K562 (cell line): ENCODE measurements around the gene NUP188. TPM values are rescaled to one million over a fixed set of nuclear protein-coding genes. Genes with fewer than 3 reads are reported as not detected.

Source experiments
- ARID1B ChIP-seq: fragments of 450-650 bp; IDR thresholded peaks from 2 replicates; pipeline ENCODE4 v1.6.1; 2016; ENCODE audit warnings: antibody characterized with exemption, mild to moderate bottlenecking, inconsistent platforms
- BACH1 ChIP-seq: fragments of 200-800 bp; sonication (Bioruptor generic); IDR thresholded peaks from 2 replicates; pipeline ENCODE4 v1.6.1; 2016; ENCODE audit warnings: missing genetic modification characterization, missing compliant biosample characterization
- BRF2 ChIP-seq: IDR thresholded peaks from 3 replicates; pipeline ENCODE4 v1.6.1; 2011; ENCODE audit warnings: borderline replicate concordance, mild to moderate bottlenecking; ENCODE audit not compliant: insufficient read length, insufficient read depth
- CTCF ChIP-seq, 3 experiments: IDR thresholded peaks in 2 of 3; conservative IDR thresholded peaks in 1 of 3; 2 replicates each; pipeline ENCODE4 v1.5.1; 2011 to 2012; ENCODE audit warnings: low read length in 3 of 3, mild to moderate bottlenecking in 3 of 3, control low read depth in 2 of 3, improper control_type of control experiment in 1 of 3, inconsistent platforms in 1 of 3, low read depth in 1 of 3, mixed read lengths in 1 of 3, moderate library complexity in 1 of 3; ENCODE audit not compliant: insufficient read depth in 2 of 3
- E2F6 ChIP-seq, 2 experiments: IDR thresholded peaks; 2 replicates each; pipeline ENCODE4 v1.6.1; 2011; ENCODE audit warnings: borderline replicate concordance in 1 of 2, control low read depth in 1 of 2, low read depth in 1 of 2, low read length in 1 of 2, mild to moderate bottlenecking in 1 of 2, mixed read lengths in 1 of 2, moderate library complexity in 1 of 2; ENCODE audit not compliant: insufficient read depth in 1 of 2, insufficient read length in 1 of 2, poor library complexity in 1 of 2, severe bottlenecking in 1 of 2; ENCODE audit errors: extremely low read depth in 1 of 2
- HDGF ChIP-seq: fragments of 450-650 bp; IDR thresholded peaks from 2 replicates; pipeline ENCODE4 v1.6.1; 2016
- MAFF ChIP-seq: IDR thresholded peaks from 2 replicates; pipeline ENCODE4 v1.6.1; 2012; ENCODE audit warnings: low read length, improper control_type of control experiment
- SNRNP70 ChIP-seq: fragments of 200-400 bp; formaldehyde crosslinking; optimal IDR thresholded peaks from 2 replicates; pipeline ENCODE3; 2017; ENCODE audit warnings: low read depth, low read length
- TAF9B ChIP-seq: fragments of 450-650 bp; IDR thresholded peaks from 2 replicates; pipeline ENCODE4 v1.6.1; 2018; ENCODE audit warnings: mild to moderate bottlenecking; ENCODE audit not compliant: partially characterized antibody
- ZBTB2 ChIP-seq: fragments of 450-650 bp; IDR thresholded peaks from 2 replicates; pipeline ENCODE4 v1.6.1; 2016; ENCODE audit warnings: antibody characterized with exemption
- ZBTB7A ChIP-seq: IDR thresholded peaks from 2 replicates; pipeline ENCODE4 v1.6.1; 2011; ENCODE audit warnings: low read depth, mild to moderate bottlenecking, low read length, moderate library complexity, borderline replicate concordance; ENCODE audit not compliant: control insufficient read depth
- ZC3H4 ChIP-seq: sonication (generic); formaldehyde crosslinking; IDR thresholded peaks from 2 replicates; pipeline ENCODE4 v1.9.0; 2021; ENCODE audit warnings: missing genetic modification reagents, borderline replicate concordance
- ZNF23 ChIP-seq: fragments of 250-450 bp; sonication (Bioruptor Pico); IDR thresholded peaks from 2 replicates; pipeline ENCODE4 v1.4.0; 2020; ENCODE audit warnings: mild to moderate bottlenecking
- ZNF740 ChIP-seq, 3 experiments: fragments of 200-800 bp in 1 of 3; sonication (Bioruptor generic) in 1 of 3; sonication (generic) in 1 of 3; formaldehyde crosslinking in 1 of 3; IDR thresholded peaks; 2 replicates each; pipeline versions ENCODE4 v1.6.1 to v1.8.0; 2016 to 2022; ENCODE audit warnings: mild to moderate bottlenecking in 2 of 3, missing compliant biosample characterization in 2 of 3, missing genetic modification characterization in 2 of 3, missing genetic modification reagents in 1 of 3
- polyA plus RNA-seq, 8 experiments: library from polyadenylated mRNA; depleted of rRNA in 4 of 8; stranded (reverse) in 5 of 8; unstranded in 3 of 8; fragments of >200 nt; fragmentation: Nextera tagmentation in 2 of 8; fragmentation: Illumina TruSeq in 1 of 8; extraction: Ambion mirVana in 2 of 8; extraction: Trizol in 1 of 8; gene quantifications; 2 replicates each; pipeline versions ENCODE4 v1.2.1 to v1.2.3, GENCODE V29; 2011 to 2014; ENCODE audit warnings: inconsistent platforms in 1 of 8, missing spikeins in 1 of 8
- total RNA-seq, 7 experiments: library from RNA; depleted of rRNA in 6 of 7; stranded (reverse); fragments of >200 nt in 6 of 7; fragmentation: Illumina TruSeq in 2 of 7; extraction: Trizol in 2 of 7; gene quantifications; 2 replicates each; pipeline versions ENCODE4 v1.2.1 to v1.2.3, GENCODE V29; 2011 to 2021; ENCODE audit warnings: low replicate concordance in 1 of 7

NUP188 gene
- total and polyA plus RNA-seq, 9 of the 15 experiments (the other 6 are each of a cell fraction or from before 2014, with no cell fraction given): 11.7 to 135 (median 70.6) TPM

- TF ChIP-seq ZBTB2 (no peak), BRF2 (no peak), ARID1B (peak; percentile 6; the same call in 1 of the 2 replicates), CTCF (IDR thresholded peaks at IDR 0.05 in 2 of 3, conservative IDR thresholded peaks at IDR 0.05 in 1 of 3; ENCODE audit: insufficient read depth in 2 of 3, low read depth in 1 of 3, low read length in 3 of 3) (peak in 2 of 3 experiments; percentile 8 to 27; a peak in 2 of 6 replicates), ZC3H4 (CRISPR knock-in tag) (0 out of 2 replicates have a peak, but pooled peaks have one; percentile 74), TAF9B (no peak), ZNF23 (CRISPR knock-in tag) (no peak), E2F6 (IDR thresholded peaks at IDR 0.05; ENCODE audit: borderline replicate concordance in 1 of 2, extremely low read depth in 1 of 2, insufficient read depth in 1 of 2, insufficient read length in 1 of 2, low read depth in 1 of 2, low read length in 1 of 2, poor library complexity in 1 of 2, severe bottlenecking in 1 of 2) (peak; percentile 43 to 74), SNRNP70 (no peak), ZBTB7A (peak; percentile 65; the same call in 1 of the 2 replicates), MAFF (no peak), ZNF740 (CRISPR knock-in tag; IDR thresholded peaks at IDR 0.05) (no peak), ZNF740 (tag; IDR thresholded peaks at IDR 0.05) (no peak), HDGF (peak; percentile 28; the same call in 1 of the 2 replicates), BACH1 (tag) (no peak)
Measured at GRCh38 chr9:129036923-129037766, 89.6 kb downstream of the NUP188 start (continued).
